Endodermal cell (in vitro differentiated cells): ENCODE measurements around the gene ARHGAP22. TPM values are rescaled to one million over a fixed set of nuclear protein-coding genes. Genes with fewer than 3 reads are reported as not detected.

Experiments
- DNase-seq: peaks from one replicate; pipeline ENCODE4 v3.0.0-alpha.2; 2017
- H3K27ac ChIP-seq: 2 replicates; pipeline ENCODE4 v1.5.1; 2013; ENCODE audit warnings: mild to moderate bottlenecking, low read depth, low read length, moderate library complexity
- H3K27me3 ChIP-seq: 2 replicates; pipeline ENCODE4 v1.6.1; 2013; ENCODE audit warnings: mild to moderate bottlenecking, low read length, moderate library complexity; ENCODE audit not compliant: insufficient read depth, control insufficient read depth, poor library complexity, severe bottlenecking
- H3K36me3 ChIP-seq: 2 replicates; pipeline ENCODE4 v1.7.0; 2013; ENCODE audit warnings: mild to moderate bottlenecking, low read length, moderate library complexity; ENCODE audit not compliant: control insufficient read depth, insufficient read depth
- H3K4me1 ChIP-seq: one replicate; pipeline ENCODE4 v1.7.0; 2013; ENCODE audit warnings: low read length; ENCODE audit not compliant: control insufficient read depth, insufficient read depth
- H3K4me3 ChIP-seq: 2 replicates; pipeline ENCODE4 v1.5.1; 2013; ENCODE audit warnings: mild to moderate bottlenecking, low read length, moderate library complexity
- H3K9ac ChIP-seq: 2 replicates; pipeline ENCODE4 v1.6.1; 2013; ENCODE audit warnings: mild to moderate bottlenecking, low read length, moderate library complexity; ENCODE audit not compliant: poor library complexity, severe bottlenecking; ENCODE audit errors: extremely low read depth
- H3K9me3 ChIP-seq: 2 replicates; pipeline ENCODE4 v1.6.1; 2013; ENCODE audit warnings: mild to moderate bottlenecking, low read length, moderate library complexity; ENCODE audit not compliant: control insufficient read depth
- H3K27ac Mint-ChIP-seq: 2 replicates; pipeline ENCODE4 v1.8.0; 2020; ENCODE audit warnings: mixed read lengths
- H3K27me3 Mint-ChIP-seq: 2 replicates; pipeline ENCODE4 v1.8.0; 2021; ENCODE audit warnings: mild to moderate bottlenecking, mixed read lengths; ENCODE audit not compliant: insufficient read depth
- H3K36me3 Mint-ChIP-seq: 2 replicates; pipeline ENCODE4 v1.8.0; 2020; ENCODE audit warnings: low read depth, mixed read lengths
- H3K4me1 Mint-ChIP-seq: 2 replicates; pipeline ENCODE4 v1.8.0; 2020; ENCODE audit warnings: mixed read lengths
- H3K4me3 Mint-ChIP-seq: 2 replicates; pipeline ENCODE4 v1.8.0; 2020; ENCODE audit warnings: mild to moderate bottlenecking, moderate library complexity, mixed read lengths
- H3K9me3 Mint-ChIP-seq: 2 replicates; pipeline ENCODE4 v1.8.0; 2020; ENCODE audit warnings: mild to moderate bottlenecking, mixed read lengths
- WGBS, 2 experiments: methylation state at CpG; one replicate each; pipeline versions ENCODE4 v1.1.5 to v1.1.7; 2013; ENCODE audit warnings: missing lambda C conversion rate in 2 of 2, mixed read lengths in 1 of 2; ENCODE audit not compliant: insufficient coverage in 1 of 2, insufficient read length in 1 of 2; 5-methylcytosine and 5-hydroxymethylcytosine counted together
- total RNA-seq, 2 donors: library from RNA; stranded (reverse); fragmentation: NEBNext Ultra II Directional in 1 of 2; extraction: Animal tissue kit (Norgen Biotek cat#: 25700) in 1 of 2; gene quantifications; 2 replicates in 1 of 2; 3 replicates in 1 of 2; pipeline ENCODE4 v1.2.1, GENCODE V29; 2021
- TF ChIP-seq, protein P1 (sequence below): fragments of 200-600 bp; sonication (generic); conservative IDR thresholded peaks from 2 replicates; pipeline ENCODE4 v1.5.0; 2021; ENCODE audit warnings: antibody characterized with exemption, mild to moderate bottlenecking

ARHGAP22 gene
- total RNA-seq, 2 donors from 2014 or later: 10.3 to 14.1 TPM

DNA sequence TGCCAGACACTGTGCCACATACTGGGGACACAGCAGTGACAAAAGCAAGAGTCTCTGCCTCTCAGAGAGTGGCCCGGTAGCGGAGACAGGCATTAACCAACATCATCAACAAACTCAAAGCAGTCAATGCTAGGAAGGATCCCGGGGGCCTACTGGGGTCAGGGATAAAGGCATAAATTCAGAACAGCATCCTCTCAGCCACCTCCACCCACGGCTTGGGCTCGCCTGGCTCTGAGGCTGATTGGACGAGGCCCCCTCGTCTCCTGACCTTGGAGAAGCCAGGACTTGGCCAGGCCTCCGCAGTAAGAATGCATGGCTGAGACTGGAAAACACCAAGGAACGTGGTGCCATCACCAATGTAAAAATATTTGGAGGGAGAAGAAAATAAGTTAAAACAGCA is 102.1 kb downstream of the ARHGAP22 start:
- no peak overlapping the region for H3K4me3 ChIP-seq
- TF ChIP-seq, protein P1, sequence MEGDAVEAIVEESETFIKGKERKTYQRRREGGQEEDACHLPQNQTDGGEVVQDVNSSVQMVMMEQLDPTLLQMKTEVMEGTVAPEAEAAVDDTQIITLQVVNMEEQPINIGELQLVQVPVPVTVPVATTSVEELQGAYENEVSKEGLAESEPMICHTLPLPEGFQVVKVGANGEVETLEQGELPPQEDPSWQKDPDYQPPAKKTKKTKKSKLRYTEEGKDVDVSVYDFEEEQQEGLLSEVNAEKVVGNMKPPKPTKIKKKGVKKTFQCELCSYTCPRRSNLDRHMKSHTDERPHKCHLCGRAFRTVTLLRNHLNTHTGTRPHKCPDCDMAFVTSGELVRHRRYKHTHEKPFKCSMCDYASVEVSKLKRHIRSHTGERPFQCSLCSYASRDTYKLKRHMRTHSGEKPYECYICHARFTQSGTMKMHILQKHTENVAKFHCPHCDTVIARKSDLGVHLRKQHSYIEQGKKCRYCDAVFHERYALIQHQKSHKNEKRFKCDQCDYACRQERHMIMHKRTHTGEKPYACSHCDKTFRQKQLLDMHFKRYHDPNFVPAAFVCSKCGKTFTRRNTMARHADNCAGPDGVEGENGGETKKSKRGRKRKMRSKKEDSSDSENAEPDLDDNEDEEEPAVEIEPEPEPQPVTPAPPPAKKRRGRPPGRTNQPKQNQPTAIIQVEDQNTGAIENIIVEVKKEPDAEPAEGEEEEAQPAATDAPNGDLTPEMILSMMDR: no peak
- no peak for DNase-seq
- WGBS, 2 experiments: 90 to 94% methylated on average over 7 to 9 of the region's 9 CpGs
- Mint-ChIP-seq H3K4me3 (no peak overlapping the region), H3K36me3 (no peaks in the 10 kb centered on the region), H3K9me3 (no peaks in the 10 kb centered on the region), H3K4me1 (peaks cover 4% of the 10 kb centered on the region), H3K27me3 (peaks cover 5% of the 10 kb centered on the region), H3K27ac (no peak overlapping the region)
- H3K36me3 ChIP-seq: no peaks in the 10 kb centered on the region
- H3K27ac ChIP-seq: no peak overlapping the region
- no peaks in the 10 kb centered on the region for H3K9me3 ChIP-seq
- no peaks in the 10 kb centered on the region for H3K4me1 ChIP-seq
- H3K27me3 ChIP-seq: no peaks in the 10 kb centered on the region
- H3K9ac ChIP-seq: no peak overlapping the region

DNA sequence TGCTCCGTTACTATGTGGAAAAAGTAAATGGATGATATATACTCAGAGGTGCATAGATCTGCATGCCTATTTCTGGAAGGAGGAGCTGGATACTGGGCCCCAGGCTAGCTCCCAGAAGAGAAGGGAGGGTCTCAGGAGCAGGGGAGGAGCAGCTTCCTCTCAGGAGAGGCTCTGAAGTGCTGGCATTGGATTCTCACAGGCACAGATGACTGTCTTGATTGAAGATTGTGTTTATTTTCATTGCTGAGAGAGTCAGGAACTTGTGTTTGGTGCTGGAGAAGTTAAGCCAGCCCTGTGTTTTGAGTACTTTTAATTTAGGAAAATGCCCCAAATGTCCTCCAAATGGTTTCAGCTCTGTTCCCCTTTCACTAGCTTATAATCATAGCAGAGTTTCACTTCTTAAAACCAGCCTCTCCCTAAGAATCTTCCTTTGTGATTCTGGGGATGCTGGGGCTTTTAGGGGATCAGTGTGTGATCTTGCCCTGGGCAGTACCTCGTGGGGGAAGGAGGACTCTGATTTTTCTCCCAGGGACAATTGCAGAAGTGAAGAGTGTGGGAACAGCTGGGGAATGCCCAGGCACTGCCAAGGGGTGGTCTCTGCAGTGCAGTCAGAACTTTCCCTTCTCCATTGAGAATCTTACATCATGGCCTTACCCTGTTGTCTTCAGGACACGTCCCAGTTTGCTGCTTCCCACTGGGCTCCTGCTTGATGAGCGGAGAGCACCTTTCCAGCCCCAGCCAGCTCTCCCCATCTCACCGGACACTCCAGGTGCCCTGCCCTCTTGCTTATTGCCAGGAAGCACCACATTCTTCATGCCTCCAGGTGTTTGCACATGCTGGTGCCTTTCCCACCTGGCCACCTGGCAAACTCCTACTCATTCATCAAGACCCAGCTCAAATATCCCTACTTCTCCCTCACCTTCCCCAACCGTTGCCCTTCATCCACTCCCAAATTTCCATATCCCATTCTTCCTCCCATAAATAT is 102.8 kb downstream of the ARHGAP22 start:
- TF ChIP-seq, protein P1: no peak
- Histone ChIP-seq H3K27me3 (no peaks in the 10 kb centered on the region), H3K36me3 (no peaks in the 10 kb centered on the region), H3K27ac (no peak overlapping the region), H3K9ac (no peak overlapping the region), H3K9me3 (no peaks in the 10 kb centered on the region), H3K4me1 (no peaks in the 10 kb centered on the region), H3K4me3 (no peak overlapping the region)
- H3K9me3 Mint-ChIP-seq: no peaks in the 10 kb centered on the region
- peaks cover 5% of the 10 kb centered on the region for H3K27me3 Mint-ChIP-seq
- H3K4me1 Mint-ChIP-seq: peaks cover 2% of the 10 kb centered on the region
- H3K4me3 Mint-ChIP-seq: no peak overlapping the region
- DNase-seq: no peak
- WGBS, 2 experiments: 89 to 95% methylated on average over 5 to 6 of the region's 6 CpGs
- no peaks in the 10 kb centered on the region for H3K36me3 Mint-ChIP-seq
- H3K27ac Mint-ChIP-seq: no peak overlapping the region

DNA sequence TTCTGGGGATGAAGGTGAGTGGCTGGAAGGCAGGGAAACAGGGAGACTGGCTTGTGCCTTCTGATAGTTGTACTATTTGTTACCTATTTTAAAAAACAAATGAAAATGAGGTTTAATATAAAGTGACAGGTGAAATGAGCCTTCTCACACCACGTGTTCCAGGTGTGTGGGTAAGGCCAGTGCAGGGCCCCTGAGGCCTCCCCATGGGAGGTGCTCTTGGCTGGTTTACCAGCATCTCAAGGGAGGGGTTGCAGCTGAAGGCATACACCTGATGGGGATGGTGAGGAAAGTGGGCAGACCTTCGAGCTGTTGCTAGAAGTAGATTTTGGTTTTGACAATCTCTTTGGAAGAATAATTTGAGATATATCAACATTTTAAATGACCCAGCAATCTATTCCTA is 103.6 kb downstream of the ARHGAP22 start:
- Histone ChIP-seq H3K4me3 (no peak overlapping the region), H3K27me3 (no peaks in the 10 kb centered on the region), H3K36me3 (no peaks in the 10 kb centered on the region), H3K9me3 (no peaks in the 10 kb centered on the region), H3K27ac (no peak overlapping the region), H3K9ac (no peak overlapping the region), H3K4me1 (no peaks in the 10 kb centered on the region)
- H3K4me1 Mint-ChIP-seq: peaks cover 2% of the 10 kb centered on the region
- no peak for DNase-seq
- TF ChIP-seq, protein P1: no peak
- H3K27ac Mint-ChIP-seq: no peak overlapping the region
- H3K27me3 Mint-ChIP-seq: peaks cover 5% of the 10 kb centered on the region
- H3K36me3 Mint-ChIP-seq: no peaks in the 10 kb centered on the region
- H3K4me3 Mint-ChIP-seq: no peak overlapping the region
- H3K9me3 Mint-ChIP-seq: no peaks in the 10 kb centered on the region
- 80% methylated on average over 2 of the region's 2 CpGs; no CpG with 5 or more reads in 1 of the 2 experiments for WGBS, 2 experiments
